ENCODE results near the gene MACC1.

Gene MACC1

GRCh38 chr7:20236043-20236442, 18.9 kb upstream of the MACC1 start:
- H3K27ac ChIP-seq (ENCODE audit: low read depth, low read length, poor library complexity, severe bottlenecking) = no peak overlapping the region
- no peaks in the 10 kb centered on the region for H3F3A ChIP-seq (ENCODE audit: insufficient read depth, low read length)
- no peak for TF ChIP-seq EZH2 (IDR thresholded peaks at IDR 0.05; ENCODE audit: borderline replicate concordance, low read length)
- TF ChIP-seq, protein P1, sequence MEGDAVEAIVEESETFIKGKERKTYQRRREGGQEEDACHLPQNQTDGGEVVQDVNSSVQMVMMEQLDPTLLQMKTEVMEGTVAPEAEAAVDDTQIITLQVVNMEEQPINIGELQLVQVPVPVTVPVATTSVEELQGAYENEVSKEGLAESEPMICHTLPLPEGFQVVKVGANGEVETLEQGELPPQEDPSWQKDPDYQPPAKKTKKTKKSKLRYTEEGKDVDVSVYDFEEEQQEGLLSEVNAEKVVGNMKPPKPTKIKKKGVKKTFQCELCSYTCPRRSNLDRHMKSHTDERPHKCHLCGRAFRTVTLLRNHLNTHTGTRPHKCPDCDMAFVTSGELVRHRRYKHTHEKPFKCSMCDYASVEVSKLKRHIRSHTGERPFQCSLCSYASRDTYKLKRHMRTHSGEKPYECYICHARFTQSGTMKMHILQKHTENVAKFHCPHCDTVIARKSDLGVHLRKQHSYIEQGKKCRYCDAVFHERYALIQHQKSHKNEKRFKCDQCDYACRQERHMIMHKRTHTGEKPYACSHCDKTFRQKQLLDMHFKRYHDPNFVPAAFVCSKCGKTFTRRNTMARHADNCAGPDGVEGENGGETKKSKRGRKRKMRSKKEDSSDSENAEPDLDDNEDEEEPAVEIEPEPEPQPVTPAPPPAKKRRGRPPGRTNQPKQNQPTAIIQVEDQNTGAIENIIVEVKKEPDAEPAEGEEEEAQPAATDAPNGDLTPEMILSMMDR (IDR thresholded peaks at IDR 0.05; ENCODE audit: low read length) = no peak
- H3K4me3 ChIP-seq (ENCODE audit: low read depth, low read length, poor library complexity, severe bottlenecking) = no peak overlapping the region
- H3K4me2 ChIP-seq (ENCODE audit: low read length) = no peak overlapping the region
- no peaks in the 10 kb centered on the region; the same call in 1 of the 2 replicates for H3K36me3 ChIP-seq (ENCODE audit: insufficient read depth, low read length)
- no peak overlapping the region for H2AFZ ChIP-seq (ENCODE audit: low read length)
- H3K79me2 ChIP-seq (ENCODE audit: insufficient read depth, low read length) = no peaks in the 10 kb centered on the region
- no peak overlapping the region for H3K9ac ChIP-seq (ENCODE audit: low read length)
- H3K9me3 ChIP-seq (ENCODE audit: low read length) = no peaks in the 10 kb centered on the region
- H3K4me1 ChIP-seq (ENCODE audit: insufficient read depth, low read length, severe bottlenecking) = peaks cover 48% of the 10 kb centered on the region
- H3K27me3 ChIP-seq (ENCODE audit: insufficient read depth, low read length) = no peaks in the 10 kb centered on the region
- no peaks in the 10 kb centered on the region for H4K20me1 ChIP-seq (ENCODE audit: insufficient read depth, low read length)
- no peaks in the 10 kb centered on the region for H3K9me2 ChIP-seq (ENCODE audit: low read depth, low read length)

DNA sequence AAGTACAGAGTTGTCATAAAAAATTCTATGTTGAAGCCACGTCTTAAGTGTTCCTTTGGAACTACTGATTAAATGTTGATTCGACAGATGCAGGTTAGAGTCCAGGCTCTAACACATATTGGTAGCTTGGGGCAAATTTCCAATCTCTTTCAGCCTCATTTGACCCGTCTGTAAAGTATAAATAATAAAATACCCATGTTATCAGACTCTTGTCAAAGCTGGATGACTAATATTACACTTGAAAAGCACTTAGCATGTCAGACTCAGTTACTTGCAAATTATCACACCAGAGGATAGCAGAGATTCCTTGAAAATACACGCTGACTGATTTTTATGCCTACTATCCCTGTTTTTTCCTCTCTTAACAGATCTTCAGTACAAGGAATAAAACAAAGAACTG, 18.1 kb upstream of the MACC1 start:
- H3K36me3 ChIP-seq (ENCODE audit: insufficient read depth, low read length) = no peaks in the 10 kb centered on the region; the same call in 1 of the 2 replicates
- no peak overlapping the region for H3K4me3 ChIP-seq (ENCODE audit: low read depth, low read length, poor library complexity, severe bottlenecking)
- peaks cover 40% of the 10 kb centered on the region for H3K4me1 ChIP-seq (ENCODE audit: insufficient read depth, low read length, severe bottlenecking)
- H2AFZ ChIP-seq (ENCODE audit: low read length) = no peak overlapping the region
- H3K27me3 ChIP-seq (ENCODE audit: insufficient read depth, low read length) = no peaks in the 10 kb centered on the region
- H3K79me2 ChIP-seq (ENCODE audit: insufficient read depth, low read length) = no peaks in the 10 kb centered on the region
- no peaks in the 10 kb centered on the region for H3K9me3 ChIP-seq (ENCODE audit: low read length)
- H3K27ac ChIP-seq (ENCODE audit: low read depth, low read length, poor library complexity, severe bottlenecking) = no peak overlapping the region
- no peak overlapping the region for H3K4me2 ChIP-seq (ENCODE audit: low read length)
- TF ChIP-seq, protein P1 (IDR thresholded peaks at IDR 0.05; ENCODE audit: low read length) = no peak
- no peak for TF ChIP-seq EZH2 (IDR thresholded peaks at IDR 0.05; ENCODE audit: borderline replicate concordance, low read length)
- H3K9me2 ChIP-seq (ENCODE audit: low read depth, low read length) = no peaks in the 10 kb centered on the region
- H3F3A ChIP-seq (ENCODE audit: insufficient read depth, low read length) = no peaks in the 10 kb centered on the region
- H4K20me1 ChIP-seq (ENCODE audit: insufficient read depth, low read length) = no peaks in the 10 kb centered on the region
- H3K9ac ChIP-seq (ENCODE audit: low read length) = no peak overlapping the region

DNA sequence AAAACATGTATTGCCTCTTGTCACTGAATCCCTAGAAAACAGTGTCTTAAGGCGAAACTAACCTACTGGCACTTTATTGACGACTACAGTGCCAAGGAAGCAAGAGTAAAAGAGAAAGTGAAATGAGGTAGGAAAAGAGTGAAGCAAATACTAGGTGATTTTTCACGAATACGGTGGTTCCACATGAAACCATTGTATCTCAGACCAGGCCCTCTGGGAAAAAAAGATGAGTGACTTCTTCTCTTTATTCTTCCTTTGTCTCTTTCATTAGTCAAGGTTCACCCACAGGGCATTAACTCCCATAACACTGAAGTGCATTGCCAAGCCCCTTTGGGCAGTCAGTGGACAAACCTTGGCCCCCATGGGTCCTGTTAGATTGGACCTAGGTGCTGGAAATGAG, 16.2 kb upstream of the MACC1 start:
- Histone ChIP-seq H3K4me3 (ENCODE audit: low read depth, low read length, poor library complexity, severe bottlenecking) (no peak overlapping the region), H4K20me1 (ENCODE audit: insufficient read depth, low read length) (no peaks in the 10 kb centered on the region), H3F3A (ENCODE audit: insufficient read depth, low read length) (no peaks in the 10 kb centered on the region), H3K9me3 (ENCODE audit: low read length) (no peaks in the 10 kb centered on the region), H3K9ac (ENCODE audit: low read length) (no peak overlapping the region), H3K79me2 (ENCODE audit: insufficient read depth, low read length) (no peaks in the 10 kb centered on the region), H3K9me2 (ENCODE audit: low read depth, low read length) (no peaks in the 10 kb centered on the region), H3K27me3 (ENCODE audit: insufficient read depth, low read length) (no peaks in the 10 kb centered on the region), H3K4me2 (ENCODE audit: low read length) (no peak overlapping the region), H3K27ac (ENCODE audit: low read depth, low read length, poor library complexity, severe bottlenecking) (no peak overlapping the region), H3K4me1 (ENCODE audit: insufficient read depth, low read length, severe bottlenecking) (peaks cover 21% of the 10 kb centered on the region), H3K36me3 (ENCODE audit: insufficient read depth, low read length) (no peaks in the 10 kb centered on the region; the same call in 1 of the 2 replicates), H2AFZ (ENCODE audit: low read length) (no peak overlapping the region)
- TF ChIP-seq EZH2 (IDR thresholded peaks at IDR 0.05; ENCODE audit: borderline replicate concordance, low read length) = no peak
- TF ChIP-seq, protein P1 (IDR thresholded peaks at IDR 0.05; ENCODE audit: low read length) = no peak

Data from OCI-LY1 (cell line).